GM21737 (cell line): ENCODE measurements around the gene PTK7.

Source experiments
- ATAC-seq: cut with Tn5 transposase; IDR thresholded peaks from one replicate; pipeline ENCODE4 v1.9.1; 2021; ENCODE audit warnings: mild to moderate bottlenecking, moderate library complexity; ENCODE audit not compliant: unreplicated experiment

The PTK7 gene

DNA sequence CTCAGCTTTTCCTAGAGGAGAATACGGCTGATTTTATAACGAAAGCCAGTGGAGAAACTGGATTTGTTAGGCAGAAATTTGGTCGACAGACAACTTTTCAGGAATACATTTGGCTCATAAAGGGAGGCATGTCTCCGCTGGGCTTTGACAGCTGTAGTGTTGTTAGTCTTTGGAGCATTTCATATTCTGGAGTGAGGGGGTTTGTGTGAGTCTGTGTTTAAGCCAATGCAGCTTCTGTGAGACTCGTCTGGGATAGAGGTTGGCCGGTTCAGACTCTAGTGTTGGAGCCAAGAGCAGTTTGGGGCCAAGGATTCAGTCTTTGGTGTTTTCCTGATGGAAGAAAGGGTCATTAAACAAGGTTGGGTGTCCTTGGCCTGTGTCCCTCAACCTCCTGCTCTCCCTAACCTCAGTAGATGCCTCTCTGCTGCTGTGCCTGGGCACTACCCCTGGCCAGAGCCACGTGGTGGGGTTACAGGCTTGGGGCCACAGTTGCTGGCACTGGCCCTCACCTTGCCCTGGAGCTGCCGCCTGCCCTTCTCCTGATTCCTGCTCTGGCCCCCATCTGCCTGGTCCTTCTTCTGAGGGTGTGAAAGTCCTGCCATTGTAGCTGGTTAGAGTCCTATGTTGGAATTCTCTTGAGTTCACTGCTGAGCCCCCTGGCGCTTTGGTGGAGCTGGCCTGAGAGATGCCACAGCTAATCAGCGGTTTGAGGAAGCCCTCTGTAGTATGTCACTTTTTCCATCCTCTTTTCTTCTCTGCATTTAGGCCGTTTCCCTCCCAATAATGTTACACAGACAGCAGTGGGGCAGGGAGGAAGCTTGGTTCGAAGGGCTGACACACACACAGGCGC lies 6.9 kb downstream of the PTK7 start:
- no peak for ATAC-seq

DNA sequence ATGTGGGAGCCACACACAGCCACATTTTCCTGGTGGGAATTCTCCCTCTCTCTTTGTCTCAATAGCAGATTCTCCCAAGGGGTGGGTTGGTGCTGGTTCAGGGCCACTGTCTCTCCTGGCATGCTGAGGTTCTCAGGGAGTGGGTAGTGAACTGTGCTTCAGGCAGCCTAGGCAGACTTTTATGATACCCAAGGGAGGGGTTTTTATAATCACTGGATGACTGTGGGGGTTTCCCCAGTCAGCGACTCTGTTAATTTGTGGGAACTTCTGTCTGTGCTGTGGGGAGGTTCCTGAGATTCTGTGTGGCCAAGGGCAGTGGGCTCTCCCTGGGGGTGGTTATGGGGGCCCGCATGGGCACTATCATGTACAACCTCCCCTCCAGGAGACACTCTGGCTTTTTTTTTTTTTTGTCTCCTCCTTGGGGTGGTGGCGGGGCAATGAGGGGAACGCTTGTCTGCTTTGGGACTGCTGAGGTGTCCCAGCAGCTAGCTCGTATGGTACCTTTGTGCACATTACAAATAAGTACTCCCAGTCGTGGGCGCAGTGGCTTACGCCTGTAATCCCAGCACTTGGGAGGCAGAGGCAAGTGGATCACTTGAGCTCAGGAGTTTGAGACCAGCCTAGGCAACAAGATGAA lies 10.0 kb downstream of the PTK7 start:
- no peak for ATAC-seq

DNA sequence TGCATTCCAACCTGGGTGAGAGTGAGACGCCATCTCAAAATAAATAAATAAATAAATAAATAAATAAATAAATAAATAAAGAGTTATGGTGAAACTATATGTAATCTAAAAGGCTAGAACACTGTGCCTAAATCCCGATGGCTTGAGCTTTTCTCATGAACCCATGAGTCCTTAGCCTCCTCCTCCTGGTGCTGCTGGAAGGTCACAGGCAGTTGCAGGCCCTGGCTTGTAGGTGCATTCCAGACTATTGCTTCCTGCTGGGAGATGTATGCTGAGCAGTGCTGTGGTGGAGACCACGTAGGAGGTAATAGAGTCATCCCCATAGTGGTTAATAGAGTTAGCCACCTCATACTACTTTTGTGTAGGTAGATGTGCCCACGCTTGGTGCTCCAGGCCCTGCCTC lies 12.5 kb downstream of the PTK7 start:
- ATAC-seq, result no peak

DNA sequence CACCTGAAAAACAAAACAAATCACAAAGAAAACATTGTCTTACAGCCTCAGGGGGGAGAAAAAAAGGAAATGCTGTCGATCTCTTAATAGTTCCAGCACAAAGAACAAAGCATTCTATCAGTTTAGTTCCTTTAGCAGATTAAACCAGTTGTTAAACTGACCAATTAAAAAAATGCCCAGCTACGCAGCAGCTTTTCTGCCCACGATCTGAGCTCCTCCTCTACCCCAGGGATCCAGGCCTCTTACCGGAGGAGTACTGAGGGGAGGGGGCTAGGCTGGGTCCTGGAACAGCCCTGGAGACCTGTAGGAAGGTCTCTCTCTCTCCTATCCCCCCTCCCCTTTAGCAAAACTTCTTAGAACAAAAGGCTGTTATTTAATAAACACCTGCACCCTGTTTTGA lies 13.4 kb downstream of the PTK7 start:
- no peak for ATAC-seq

DNA sequence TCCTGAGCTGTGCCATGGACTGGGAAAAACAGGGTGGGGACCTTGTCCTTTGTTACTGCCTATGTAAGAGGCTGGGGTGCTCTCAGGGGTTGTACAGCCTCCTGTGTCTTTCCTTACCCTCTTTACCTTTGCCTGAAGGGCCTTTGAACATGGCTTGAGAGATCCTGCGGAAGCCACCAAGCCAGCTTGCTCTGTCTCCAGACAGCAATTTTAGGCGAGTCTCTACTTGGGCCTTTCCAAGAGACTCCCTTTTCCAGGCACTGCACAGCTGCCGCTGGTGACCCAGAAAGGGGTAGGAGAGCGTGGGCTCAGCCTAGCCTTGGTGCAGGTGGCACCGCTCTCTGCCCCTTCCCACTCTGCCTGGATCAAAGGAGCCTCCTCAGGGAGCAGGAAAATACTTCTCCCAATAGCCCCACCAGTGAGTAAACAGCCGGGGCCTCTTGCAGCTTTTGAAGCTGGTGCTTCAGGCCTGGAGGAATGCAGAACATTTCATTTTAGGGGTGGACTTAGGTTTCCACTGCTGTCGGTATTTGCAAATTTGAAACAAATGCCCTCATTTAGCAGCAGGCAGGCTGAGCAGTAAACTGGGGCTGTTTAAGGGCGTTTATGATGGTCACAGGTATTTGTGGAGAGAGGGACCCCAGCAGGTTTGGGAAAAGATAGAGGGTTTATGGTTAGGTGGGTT lies 13.9 kb downstream of the PTK7 start:
- no peak for ATAC-seq

DNA sequence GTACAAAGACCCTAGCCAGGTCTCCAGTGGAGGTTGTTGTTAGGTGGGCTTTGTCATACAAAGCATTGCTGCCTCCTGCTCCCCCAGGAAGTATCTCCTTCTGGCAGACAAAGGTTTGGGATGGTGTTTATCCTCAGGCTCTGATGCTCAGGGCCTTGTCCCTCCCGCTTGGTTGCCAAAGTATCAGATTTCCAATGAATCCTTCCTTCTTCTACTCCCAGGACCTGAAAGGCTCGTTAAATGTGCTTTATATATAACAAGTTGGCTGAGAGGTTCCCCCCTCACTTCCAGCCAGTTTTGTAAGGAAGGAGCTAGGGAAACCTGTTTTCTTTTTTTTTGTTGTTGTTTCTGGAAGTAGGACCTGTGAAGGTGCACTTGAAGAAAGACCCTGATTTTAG lies 14.4 kb downstream of the PTK7 start:
- ATAC-seq, result no peak

DNA sequence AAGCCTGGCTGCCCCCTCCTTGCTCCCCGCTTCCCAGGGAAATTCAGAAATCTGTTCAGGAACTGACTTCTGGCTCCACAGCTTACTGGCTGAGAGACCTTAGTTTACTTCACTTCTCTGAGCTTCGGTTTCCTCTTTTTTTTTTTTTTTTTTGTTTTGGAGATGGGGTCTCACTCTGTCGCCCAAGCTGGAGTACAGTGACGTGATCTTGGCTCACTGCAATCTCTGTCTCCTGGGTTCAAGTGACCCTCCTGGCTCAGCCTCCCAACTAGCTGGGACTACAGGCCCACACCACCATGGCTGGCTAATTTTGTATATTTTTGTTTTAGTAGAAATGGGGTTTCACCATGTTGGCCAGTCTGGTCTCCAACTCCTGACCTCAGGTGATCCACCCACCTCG lies 14.9 kb downstream of the PTK7 start:
- ATAC-seq, result no peak

DNA sequence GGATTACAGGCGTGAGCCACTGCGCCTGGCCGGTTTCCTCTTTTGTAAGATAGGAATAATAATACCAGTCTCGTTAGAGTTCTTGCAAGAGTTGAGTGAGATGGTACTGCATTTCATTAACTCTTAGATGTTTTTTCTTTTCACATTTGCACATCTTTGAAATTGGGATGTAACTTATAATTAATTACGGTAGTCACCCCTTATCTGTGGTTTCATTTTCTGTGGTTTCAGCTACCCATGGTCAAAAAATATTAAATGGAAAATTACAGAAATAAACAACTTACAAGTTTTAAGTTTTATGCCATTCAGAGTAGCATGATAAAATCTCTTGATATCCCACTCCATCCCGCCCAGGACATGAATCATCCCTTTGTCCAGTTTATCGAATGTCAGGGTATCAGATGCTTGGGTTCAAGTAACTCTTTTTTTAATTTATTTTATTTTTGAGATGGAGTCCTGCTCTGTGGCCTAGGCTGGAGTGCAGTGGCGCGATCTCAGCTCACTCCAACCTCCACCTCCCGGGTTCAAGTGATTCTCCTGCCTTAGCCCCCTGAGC lies 15.4 kb downstream of the PTK7 start:
- no peak for ATAC-seq

DNA sequence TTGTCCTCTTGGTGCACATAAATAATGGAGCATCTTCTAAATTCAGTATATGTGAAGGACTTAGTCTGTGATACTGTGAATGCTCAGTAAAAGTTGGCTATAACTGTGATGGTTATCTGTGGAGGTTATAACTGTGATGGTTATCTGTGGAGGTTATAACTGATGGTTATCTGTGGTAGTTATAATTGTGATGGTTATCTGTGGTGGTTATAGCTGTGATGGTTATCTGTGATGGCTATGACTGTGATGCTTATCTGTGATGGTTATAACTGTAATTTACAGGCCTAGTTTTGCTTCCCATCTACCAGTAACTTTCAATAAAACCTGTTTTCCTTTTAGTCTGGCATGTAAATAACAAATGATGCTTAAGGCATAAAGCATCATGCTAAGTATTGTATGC lies 16.5 kb downstream of the PTK7 start:
- ATAC-seq, result no peak

DNA sequence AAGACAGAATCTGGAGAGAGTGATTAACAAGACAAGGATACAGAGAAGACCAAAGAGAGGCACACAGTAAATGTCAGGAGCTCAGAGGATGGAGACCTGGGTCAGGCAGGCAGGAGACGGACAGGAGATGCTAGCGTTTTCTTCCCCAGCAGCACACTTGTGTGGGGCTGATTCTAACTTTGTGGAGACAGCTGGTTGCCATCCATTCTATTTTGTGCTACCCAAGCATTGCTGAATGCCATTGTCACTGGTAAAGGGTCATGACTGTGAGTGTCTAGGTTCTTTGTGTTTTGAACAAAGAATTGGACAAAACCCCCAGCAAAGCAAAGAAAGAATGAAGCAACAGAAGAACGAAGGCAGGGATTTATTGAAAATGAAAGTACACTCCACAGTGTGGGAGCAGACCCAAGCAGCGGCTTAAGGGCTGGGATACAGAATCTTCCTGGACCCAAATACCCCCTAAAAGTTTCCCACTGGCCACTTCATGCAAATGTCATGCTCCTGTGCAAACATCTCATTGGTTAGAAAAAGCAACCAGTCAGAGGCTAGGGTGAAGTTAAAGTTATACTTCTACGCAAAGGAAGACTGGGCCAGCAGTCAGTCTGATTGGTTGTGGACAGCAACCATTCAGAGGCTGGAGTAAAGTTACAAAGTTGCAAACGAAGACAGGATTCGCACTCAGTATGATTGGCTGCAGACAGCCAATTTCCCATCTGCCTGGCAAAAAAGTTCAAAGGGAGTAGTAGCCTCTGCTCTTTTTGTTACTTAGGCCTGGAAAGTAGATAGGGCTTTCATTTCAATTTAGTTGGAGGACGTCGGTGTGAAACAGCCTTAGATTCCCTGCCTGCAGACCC lies 17.5 kb downstream of the PTK7 start:
- no peak for ATAC-seq

DNA sequence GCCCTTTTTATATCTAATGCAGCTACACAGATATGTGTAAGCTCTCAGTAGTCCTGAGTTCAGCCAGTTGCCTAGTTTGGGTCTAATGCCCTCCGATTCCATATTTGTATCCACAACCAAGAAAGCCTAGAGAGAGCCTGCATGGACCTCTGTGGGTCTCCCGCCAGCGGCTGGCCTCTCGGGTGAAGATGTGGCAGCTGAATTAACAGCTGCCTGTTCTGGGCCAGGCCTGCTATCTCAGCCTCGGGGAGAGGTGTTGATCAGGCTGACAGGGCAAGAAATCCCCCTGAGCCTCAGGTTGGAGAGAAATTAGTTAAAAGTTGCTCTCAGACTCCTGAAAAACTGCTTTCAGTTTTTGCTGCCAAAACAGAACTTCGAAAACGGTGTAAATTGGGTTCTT lies 19.8 kb downstream of the PTK7 start:
- ATAC-seq, result no peak

DNA sequence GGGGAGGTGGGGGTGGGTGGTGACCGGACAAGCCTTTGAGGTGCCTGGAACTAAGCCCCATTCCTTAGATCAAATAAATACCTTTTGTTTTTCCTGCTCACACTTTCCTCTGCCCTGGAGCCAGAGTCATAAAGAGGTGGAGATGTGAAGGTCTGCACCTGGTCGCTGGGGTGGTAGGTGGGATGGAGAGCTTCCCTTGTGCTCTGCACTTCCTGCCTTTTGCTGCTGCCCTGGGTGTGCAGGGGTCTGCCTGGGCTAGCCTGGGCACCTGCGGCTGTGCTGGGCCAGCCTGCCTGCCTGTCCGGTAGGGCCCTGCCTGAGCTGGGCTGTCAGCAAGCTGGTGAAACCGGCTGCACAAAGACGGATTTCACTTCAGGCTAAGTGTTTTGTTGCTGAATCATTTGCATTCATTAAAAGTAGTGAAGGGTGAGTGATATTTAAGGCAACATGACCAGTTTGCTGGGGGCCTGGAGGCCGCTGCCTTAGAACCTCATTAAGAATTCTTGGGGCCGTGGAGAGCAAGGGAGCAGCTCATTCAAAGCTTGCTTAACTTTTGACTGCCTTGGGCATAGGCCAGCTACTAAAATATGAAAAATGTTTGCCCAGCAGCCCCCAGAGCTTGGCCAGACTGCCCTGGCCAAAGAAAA lies 20.5 kb downstream of the PTK7 start:
- ATAC-seq, result no peak

DNA sequence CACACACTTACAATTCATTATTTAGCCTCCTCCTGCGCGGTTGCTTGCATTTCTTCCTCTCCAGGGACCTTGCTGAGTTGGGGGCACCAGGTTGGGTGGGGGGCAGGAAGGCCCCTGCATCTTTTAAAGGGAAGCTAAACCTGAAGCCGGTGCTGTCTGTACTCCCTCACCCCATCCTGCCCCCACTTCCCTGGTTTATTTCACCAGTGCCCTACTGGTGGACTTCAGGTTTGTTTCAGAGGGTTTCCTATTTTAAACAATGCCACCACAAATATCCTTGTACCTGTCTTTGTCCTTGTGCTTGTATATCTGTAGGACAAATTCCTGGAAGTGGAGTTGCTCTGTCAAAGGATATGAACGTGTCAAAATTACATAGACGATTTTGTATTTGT lies 21.0 kb downstream of the PTK7 start:
- no peak for ATAC-seq

DNA sequence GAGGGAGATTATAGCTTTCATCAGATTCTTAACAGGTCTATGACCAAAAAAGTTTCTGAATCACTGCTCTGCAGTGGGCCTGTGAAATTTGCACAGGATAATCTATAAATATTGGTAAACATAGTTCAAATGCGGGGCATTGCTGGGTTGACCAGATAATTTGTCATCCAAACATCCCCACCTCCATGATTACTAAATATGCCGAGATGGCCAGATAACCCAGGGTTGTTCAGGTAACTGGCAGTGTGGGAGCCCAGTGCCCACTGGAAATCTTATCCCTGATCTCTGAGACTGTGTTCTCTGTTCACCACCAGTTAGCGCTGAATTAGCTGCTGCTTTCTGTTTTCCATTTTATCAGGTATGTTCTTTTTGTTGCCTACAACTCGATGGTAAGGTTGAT lies 21.4 kb downstream of the PTK7 start:
- ATAC-seq, result no peak

DNA sequence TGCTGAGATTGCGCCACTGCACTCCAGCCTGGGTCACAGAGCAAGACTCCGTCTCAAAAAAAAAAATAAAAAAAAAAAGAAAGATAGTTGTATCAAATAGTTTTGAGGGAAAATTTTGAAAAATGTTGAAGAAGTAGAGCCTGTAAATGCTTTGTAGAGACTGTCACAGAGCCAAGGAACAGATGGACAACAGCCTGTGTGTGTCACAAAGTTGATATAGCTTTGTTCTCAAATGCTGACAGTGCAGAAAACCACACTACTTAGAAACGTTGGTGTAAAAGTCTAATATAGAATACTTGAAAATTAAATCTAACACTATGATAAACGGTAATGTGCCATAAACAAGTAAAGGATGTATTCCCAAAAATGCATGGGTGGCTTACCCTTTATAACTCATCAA lies 25.4 kb downstream of the PTK7 start:
- no peak for ATAC-seq

DNA sequence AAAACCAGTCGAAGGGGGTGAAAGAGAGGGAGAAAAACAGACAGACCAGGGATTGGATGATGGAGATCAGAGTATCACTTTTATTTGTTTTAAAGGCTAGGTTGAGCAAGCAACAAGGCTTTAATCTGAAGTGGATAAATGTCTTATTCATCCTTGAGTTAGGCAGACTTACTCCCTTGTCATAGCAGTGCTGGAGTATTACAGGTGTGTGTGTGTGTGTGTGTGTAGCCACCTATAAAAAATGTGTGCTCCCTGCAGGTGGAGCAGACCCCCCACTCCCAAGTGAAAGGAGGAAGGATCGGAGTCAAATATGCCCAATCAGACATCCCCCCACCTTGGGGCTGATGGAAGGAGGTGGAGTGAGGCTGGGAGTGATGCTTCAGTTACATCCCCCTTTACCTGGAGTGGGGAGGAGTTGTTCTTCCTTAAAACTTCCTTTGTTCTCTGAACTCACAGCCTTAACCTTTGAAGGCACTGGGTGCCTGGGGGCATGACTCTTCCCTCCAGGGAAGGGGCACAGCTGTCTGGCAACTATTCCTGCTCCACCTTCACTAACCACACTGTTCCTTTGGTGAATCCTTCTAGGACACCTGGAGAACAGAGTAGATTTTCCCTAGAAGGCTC lies 27.3 kb downstream of the PTK7 start:
- ATAC-seq, result no peak

DNA sequence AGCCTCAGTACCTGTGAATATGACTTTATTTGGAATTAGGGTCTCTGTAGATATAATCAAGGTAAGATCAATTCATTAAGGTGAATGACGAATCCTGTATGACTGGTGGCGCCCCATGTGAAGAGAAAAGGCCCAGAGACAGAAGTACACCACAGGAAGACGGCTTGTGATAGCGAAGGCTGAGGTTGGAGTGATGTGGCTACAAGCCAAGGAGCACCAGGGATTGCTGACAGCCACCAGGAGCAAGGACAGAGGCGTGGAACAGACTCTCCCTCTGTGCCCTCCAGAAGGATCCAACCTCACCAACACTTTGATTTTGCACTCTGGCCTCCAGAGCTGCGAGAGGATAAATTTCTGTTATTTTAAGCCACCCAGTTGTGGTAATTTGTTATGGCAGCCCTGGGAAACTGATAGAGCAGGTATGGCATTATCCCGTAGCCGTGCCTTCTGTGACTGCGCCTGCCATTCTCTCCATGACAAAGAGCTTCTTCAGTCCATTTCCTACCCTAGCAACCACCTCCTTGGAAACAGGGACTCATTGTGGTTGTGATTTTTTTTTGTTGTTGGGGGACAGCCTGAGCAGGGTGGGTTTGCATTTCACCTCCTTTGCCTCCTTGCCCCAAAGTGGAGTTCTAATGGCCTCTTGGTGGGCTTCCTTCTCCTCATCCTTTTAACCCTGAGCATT lies 29.6 kb downstream of the PTK7 start:
- ATAC-seq, result no peak

DNA sequence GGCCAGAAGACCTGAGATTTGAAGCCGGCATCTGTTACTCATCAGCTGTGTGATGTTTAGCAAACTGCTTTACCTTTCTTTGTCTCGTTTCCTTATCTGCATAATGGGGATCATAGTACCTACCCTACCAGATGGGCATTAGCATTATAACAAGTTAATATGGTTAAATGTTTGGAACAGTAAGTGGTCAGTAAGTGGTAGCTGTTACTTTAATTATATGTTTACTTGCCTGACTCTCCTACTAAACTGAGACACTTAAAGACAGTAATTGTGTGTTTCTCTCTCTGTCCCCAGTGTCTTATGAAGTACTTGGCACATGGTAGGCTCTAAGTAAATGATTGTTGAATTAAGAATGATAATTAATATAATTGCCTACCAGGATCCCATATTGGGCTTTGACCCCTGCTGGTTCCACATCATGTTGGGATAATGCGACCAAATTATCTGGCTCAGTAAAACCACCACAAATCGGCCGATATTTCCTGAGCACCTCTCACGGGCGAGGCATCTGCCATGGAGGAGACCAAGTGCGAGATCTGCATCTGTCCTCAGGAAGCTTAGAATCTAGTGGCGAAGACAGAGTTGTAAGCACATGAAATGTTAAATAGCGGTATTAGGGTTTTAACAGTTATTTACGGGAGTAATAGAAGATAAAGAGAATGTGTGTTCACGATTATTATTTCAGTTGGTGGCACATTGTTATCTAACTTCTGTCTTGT lies 31.4 kb downstream of the PTK7 start:
- ATAC-seq, result no peak
